Measurements from ENCODE around the gene LDHB. TPM values are rescaled to one million over a fixed set of nuclear protein-coding genes. Genes with fewer than 3 reads are reported as not detected.

Gene LDHB
- total and polyA plus RNA-seq, 10 of the 15 experiments (the other 5 are each of a cell fraction or from before 2014, with no cell fraction given) = 800 to 3,692 (median 1,366) TPM

GRCh38 chr12:21695986-21696385, 38.3 kb upstream of the LDHB start:
- no TSS peak for BruUV-seq (replicated peaks)
- CTCF ChIA-PET = interaction anchor here (0.8 to 5.4 kb wide), 8 partner anchors 10 to 761 kb away, joined by 3 to 56 read pairs (median 7); no protein-coding TSS in a partner anchor

More at GRCh38 chr12:21695986-21696385, 38.3 kb upstream of the LDHB start:
- Histone ChIP-seq H3K9me3 (replicated peaks; ENCODE audit: control insufficient read depth, insufficient read depth, low read length) (no peaks in the 10 kb centered on the region), H3K9ac (ENCODE audit: control insufficient read depth, insufficient read depth, low read length) (no peak overlapping the region), H3K27me3 (replicated peaks in 1 of 2; ENCODE audit: control insufficient read depth in 2 of 2, insufficient read depth in 2 of 2, low read length in 1 of 2) (no peaks in the 10 kb centered on the region), H3K4me3 (no peak overlapping the region), H3K79me2 (ENCODE audit: control insufficient read depth, insufficient read depth, low read length) (no peaks in the 10 kb centered on the region), H3K27ac (ENCODE audit: control insufficient read depth, insufficient read depth) (no peak overlapping the region), H2AFZ (ENCODE audit: control insufficient read depth, low read depth, low read length) (no peak overlapping the region), H3K4me1 (ENCODE audit: control insufficient read depth, insufficient read depth, low read length) (no peaks in the 10 kb centered on the region), H3K36me3 (ENCODE audit: control insufficient read depth in 2 of 2, insufficient read depth in 2 of 2, low read length in 1 of 2) (no peaks in the 10 kb centered on the region), H4K20me1 (ENCODE audit: control insufficient read depth, insufficient read depth) (no peaks in the 10 kb centered on the region), H3K4me2 (ENCODE audit: control insufficient read depth, insufficient read depth) (no peak overlapping the region)
- ATAC-seq (no peak), DNase-seq (ENCODE audit: low read depth, low spot score) (no peak), FAIRE-seq (no peak)
- ChIA-PET SMC1A (ENCODE audit: uncharacterized antibody, unreplicated experiment) (interaction anchor here (1.4 to 5.1 kb wide), 3 partner anchors 294 to 748 kb away, joined by 4 to 41 read pairs (median 27); no protein-coding TSS in a partner anchor), RAD21 (ENCODE audit: unreplicated experiment) (interaction anchor here (2.2 to 3.2 kb wide), 3 partner anchors 13 to 323 kb away, joined by 8 to 37 read pairs (median 30); no protein-coding TSS in a partner anchor), POLR2A (no interaction called here)
- TF ChIP-seq BACH1 (IDR thresholded peaks at IDR 0.05; ENCODE audit: borderline replicate concordance) (no peak), MLLT1 (IDR thresholded peaks at IDR 0.05) (no peak), HDAC2 (IDR thresholded peaks at IDR 0.05) (no peak), CHD2 (IDR thresholded peaks at IDR 0.05; ENCODE audit: borderline replicate concordance, low read depth, low read length) (no peak), TCF3 (IDR thresholded peaks at IDR 0.05; ENCODE audit: borderline replicate concordance, insufficient read depth, low read depth, low read length) (no peak), BMI1 (IDR thresholded peaks at IDR 0.05; ENCODE audit: borderline replicate concordance) (no peak), POU2F2 (IDR thresholded peaks at IDR 0.05; ENCODE audit: borderline replicate concordance, low read depth, low read length) (no peak), ELK1 (IDR thresholded peaks at IDR 0.05; ENCODE audit: low read depth, low read length) (no peak), PAX8 (IDR thresholded peaks at IDR 0.05) (no peak), CEBPB (IDR thresholded peaks at IDR 0.05; ENCODE audit: borderline replicate concordance in 1 of 2, low read depth in 2 of 2, low read length in 2 of 2) (no peak), BCLAF1 (IDR thresholded peaks at IDR 0.05) (no peak), NR2C2 (IDR thresholded peaks at IDR 0.05; ENCODE audit: borderline replicate concordance, control insufficient read depth, insufficient read length, low read depth) (no peak), ZBTB4 (CRISPR knock-in tag; IDR thresholded peaks at IDR 0.05) (no peak), SPI1 (IDR thresholded peaks at IDR 0.05; ENCODE audit: borderline replicate concordance, insufficient read depth, low read depth, low read length) (no peak), SREBF1 (IDR thresholded peaks at IDR 0.05; ENCODE audit: low read length) (no peak)
- WGBS (ENCODE audit: insufficient coverage, insufficient replicate concordance, low lambda C conversion rate, missing lambda C conversion rate) = 0% methylated on average over 2 of the region's 2 CpGs
- in situ Hi-C loops (cut with MboI) = loop anchor here (5.0 to 10.0 kb wide), 2 partner anchors 321 to 749 kb away; no protein-coding TSS in a partner anchor
- intact Hi-C loops (cut with micrococcal nuclease; ENCODE audit: unreplicated experiment) = loop anchor here (5.0 kb wide), 1 partner anchor 766 kb away; no protein-coding TSS in a partner anchor
